A549 (cell line): Measurements from ENCODE around the gene FSD1. TPM values are rescaled to one million over a fixed set of nuclear protein-coding genes. Genes with fewer than 3 reads are reported as not detected.
A peak's percentile ranks its signal among the peaks of the same experiment; 100 is the strongest.

Experiments
- ATAC-seq, 2 experiments: fragments of 200-7000 bp in 1 of 2; fragments of >200 bp in 1 of 2; cut with Nextera tagmentation in 1 of 2; cut with Tn5 transposase in 1 of 2; 3 replicates each; pipeline versions ENCODE4 v1.8.0 to v1.9.1; 2018 to 2020; ENCODE audit warnings: mild to moderate bottlenecking in 1 of 2, moderate library complexity in 1 of 2
- CTCF ChIA-PET: fragments of 300-600 bp; sonication (Branson Sonifier 250); formaldehyde crosslinking; extraction: SDS; loops from one replicate; lab custom pipeline; 2021; ENCODE audit warnings: antibody characterized with exemption, inconsistent platforms; lab: Yijun Ruan, JAX
- POLR2A ChIA-PET: fragments of 350-600 bp; formaldehyde crosslinking; extraction: SDS; loops from one replicate; lab custom pipeline; 2021; ENCODE audit warnings: antibody characterized with exemption, inconsistent platforms; lab: Yijun Ruan, JAX
- DNase-seq, 2 experiments: peaks; one replicate each; pipeline versions ENCODE4 v3.0.0 to v3.0.0-alpha.2; 2011 to 2016; ENCODE audit warnings: low read depth in 1 of 2, low spot score in 1 of 2
- FAIRE-seq: peaks from 2 replicates; lab custom pipeline; 2011; peaks lifted over from hg19 to GRCh38; lab: Jason Lieb, UNC
- H3K27ac ChIP-seq, 2 experiments: fragments of >200 bp; sonication (Bioruptor Twin); formaldehyde crosslinking; 3 replicates each; pipeline ENCODE4 v1.5.1; 2016 to 2017
- H3K4me1 ChIP-seq: fragments of >200 bp; sonication (Bioruptor Twin); formaldehyde crosslinking; 3 replicates; pipeline ENCODE4 v1.6.1; 2016
- H3K4me2 ChIP-seq: fragments of >200 bp; sonication (Bioruptor Twin); formaldehyde crosslinking; 3 replicates; pipeline ENCODE4 v1.6.1; 2016
- H3K4me3 ChIP-seq: fragments of >200 bp; sonication (Bioruptor Twin); formaldehyde crosslinking; 3 replicates; pipeline ENCODE4 v1.5.1; 2016
- H3K9me3 ChIP-seq: fragments of >200 bp; sonication (Bioruptor Twin); formaldehyde crosslinking; 3 replicates; pipeline ENCODE4 v1.6.1; 2016
- CHD2 ChIP-seq: fragments of 150-350 bp; IDR thresholded peaks from 2 replicates; pipeline ENCODE4 v1.6.1; 2014; ENCODE audit warnings: low read length; ENCODE audit not compliant: partially characterized antibody
- EHMT2 ChIP-seq: fragments of 200-600 bp; sonication (generic); IDR thresholded peaks from 2 replicates; pipeline ENCODE4 v1.6.1; 2016; ENCODE audit warnings: antibody characterized with exemption, low read depth, mild to moderate bottlenecking, moderate library complexity
- EP300 ChIP-seq, 2 experiments: fragments of >200 bp; sonication (Bioruptor Twin); formaldehyde crosslinking; IDR thresholded peaks; 2 replicates in 1 of 2; 3 replicates in 1 of 2; pipeline ENCODE4 v1.6.1; 2016 to 2017
- FOSB ChIP-seq: fragments of 250-450 bp; sonication (Bioruptor Pico); IDR thresholded peaks from 2 replicates; pipeline ENCODE4 v1.5.0; 2020; ENCODE audit warnings: mild to moderate bottlenecking, moderate library complexity
- FOXS1 ChIP-seq: fragments of 250-450 bp; sonication (Bioruptor Pico); IDR thresholded peaks from 2 replicates; pipeline ENCODE4 v1.5.0; 2020; ENCODE audit warnings: mild to moderate bottlenecking, moderate library complexity
- GATA3 ChIP-seq: IDR thresholded peaks from 2 replicates; pipeline ENCODE4 v1.6.1; 2012; ENCODE audit warnings: borderline replicate concordance
- HDAC2 ChIP-seq: fragments of 200-600 bp; sonication (generic); IDR thresholded peaks from 2 replicates; pipeline ENCODE4 v1.6.1; 2016
- HEYL ChIP-seq: fragments of 250-450 bp; sonication (Bioruptor Pico); IDR thresholded peaks from 2 replicates; pipeline ENCODE4 v1.8.0; 2021; ENCODE audit warnings: mild to moderate bottlenecking, moderate library complexity
- KDM1A ChIP-seq: fragments of 200-600 bp; sonication (generic); IDR thresholded peaks from 2 replicates; pipeline ENCODE4 v1.6.1; 2016; ENCODE audit warnings: low read depth, mild to moderate bottlenecking
- KDM5A ChIP-seq: fragments of 200-600 bp; sonication (generic); IDR thresholded peaks from 2 replicates; pipeline ENCODE4 v1.6.1; 2016; ENCODE audit warnings: antibody characterized with exemption, mild to moderate bottlenecking
- MAX ChIP-seq: IDR thresholded peaks from 2 replicates; pipeline ENCODE4 v1.6.1; 2012
- NFE2L2 ChIP-seq: fragments of 150-350 bp; conservative IDR thresholded peaks from 2 replicates; pipeline ENCODE4 v1.6.1; 2014; ENCODE audit warnings: low read length
- NR3C1 ChIP-seq: fragments of >200 bp; sonication (Bioruptor Twin); formaldehyde crosslinking; IDR thresholded peaks from 3 replicates; pipeline ENCODE4 v1.6.1; 2017
- POLR2A ChIP-seq: IDR thresholded peaks from 2 replicates; pipeline ENCODE4 v1.6.1; 2012; ENCODE audit warnings: mild to moderate bottlenecking, low read length
- RCOR1 ChIP-seq: fragments of 150-350 bp; IDR thresholded peaks from 2 replicates; pipeline ENCODE4 v1.6.1; 2014; ENCODE audit warnings: antibody characterized with exemption, low read length, low read depth
- RFX5 ChIP-seq: fragments of 450-650 bp; IDR thresholded peaks from 2 replicates; pipeline ENCODE4 v1.7.1; 2014; ENCODE audit warnings: antibody characterized with exemption, mild to moderate bottlenecking, moderate library complexity
- SMC3 ChIP-seq: fragments of >200 bp; sonication (Bioruptor Twin); formaldehyde crosslinking; IDR thresholded peaks from 3 replicates; pipeline ENCODE4 v1.6.1; 2018; ENCODE audit warnings: inconsistent platforms
- SREBF2 ChIP-seq: fragments of 450-650 bp; IDR thresholded peaks from 2 replicates; pipeline ENCODE4 v1.6.1; 2014; ENCODE audit warnings: mild to moderate bottlenecking, moderate library complexity
- USF2 ChIP-seq: fragments of 450-650 bp; IDR thresholded peaks from 2 replicates; pipeline ENCODE4 v1.6.1; 2014; ENCODE audit warnings: antibody characterized with exemption
- ZC3H11A ChIP-seq: fragments of 450-650 bp; IDR thresholded peaks from 2 replicates; pipeline ENCODE4 v1.6.1; 2014; ENCODE audit warnings: antibody characterized with exemption, mild to moderate bottlenecking
- ZFP36 ChIP-seq: fragments of 450-650 bp; IDR thresholded peaks from 2 replicates; pipeline ENCODE4 v1.6.1; 2014; ENCODE audit warnings: borderline replicate concordance; ENCODE audit not compliant: partially characterized antibody
- ZNF302 ChIP-seq: fragments of 250-450 bp; sonication (Bioruptor Pico); IDR thresholded peaks from 2 replicates; pipeline ENCODE4 v1.9.0; 2021; ENCODE audit warnings: inconsistent platforms, mild to moderate bottlenecking, moderate library complexity
- WGBS: methylation state at CpG from one replicate; pipeline ENCODE4 v1.1.6; 2017; ENCODE audit errors: missing lambda C conversion rate; 5-methylcytosine and 5-hydroxymethylcytosine counted together
- polyA plus RNA-seq, 4 experiments: library from polyadenylated mRNA; depleted of rRNA in 3 of 4; stranded (reverse); fragments of >200 nt; fragmentation: RNase III in 1 of 4; extraction: RNeasy Plus Mini Kit Qiagen cat#74134 plus additional on column Dnase treatment in 1 of 4; gene quantifications; 2 replicates in 3 of 4; 3 replicates in 1 of 4; pipeline ENCODE4 v1.2.3, GENCODE V29; 2011 to 2017
- TF ChIP-seq, protein P1 (sequence below): fragments of 200-600 bp; sonication (generic); IDR thresholded peaks from 2 replicates; pipeline ENCODE4 v1.6.1; 2016; ENCODE audit warnings: antibody characterized with exemption, mild to moderate bottlenecking, moderate library complexity
- TF ChIP-seq, protein P2 (sequence below): fragments of 250-450 bp; sonication (Bioruptor Pico); IDR thresholded peaks from 2 replicates; pipeline ENCODE4 v1.5.0; 2021; ENCODE audit warnings: mild to moderate bottlenecking, moderate library complexity, borderline replicate concordance

FSD1 gene
- polyA plus RNA-seq, 2 of the 4 experiments (the other 2 are of a cell fraction), result 3.5 to 13.2 TPM

DNA sequence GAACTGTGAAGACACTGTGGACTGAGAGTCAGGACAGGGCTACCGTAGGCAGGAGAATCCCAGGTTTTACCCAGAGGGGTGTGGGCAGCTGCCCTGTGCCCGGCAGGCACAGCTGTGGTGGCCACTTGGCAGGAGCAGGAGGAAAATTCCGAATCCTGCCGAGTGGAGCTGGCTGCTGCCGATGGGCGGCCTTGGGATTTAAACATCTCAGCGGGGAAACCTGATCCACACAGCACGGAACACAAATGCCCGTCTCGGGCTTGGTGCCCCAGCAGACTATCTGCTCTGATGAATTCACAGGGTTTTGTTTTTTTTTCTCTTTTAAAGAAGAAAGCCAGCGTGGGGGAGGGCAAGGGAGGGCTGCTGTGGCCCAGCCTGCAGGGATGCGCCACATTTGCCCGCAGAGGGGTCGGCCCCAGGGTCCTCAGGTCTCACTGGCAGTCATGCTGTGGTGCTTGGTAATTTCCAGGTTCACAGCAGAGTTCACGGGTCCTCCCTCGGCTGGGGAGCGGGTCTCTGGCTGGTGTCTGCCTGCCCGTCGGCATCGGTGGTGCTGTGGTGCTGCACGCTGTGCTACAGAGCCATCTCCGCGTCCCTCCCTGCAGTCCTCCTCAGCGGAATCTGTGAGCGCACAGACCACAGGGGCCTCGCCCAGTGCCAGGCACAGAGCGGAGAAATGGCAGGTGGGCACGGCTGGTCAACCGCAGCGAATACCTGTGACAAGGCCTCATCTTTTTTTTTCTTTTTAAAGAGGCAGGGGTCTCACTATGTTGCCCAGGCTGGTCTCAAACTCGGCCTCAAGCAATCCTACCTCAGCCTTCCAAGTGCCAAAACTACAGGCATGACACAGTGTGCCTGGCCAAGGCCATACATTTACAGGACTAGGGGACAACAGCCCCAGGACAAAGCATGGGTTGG lies 67.1 kb downstream of the FSD1 start:
- ATAC-seq (no peak), FAIRE-seq (no peak), DNase-seq (no peak)
- 91% methylated on average over 27 of the region's 31 CpGs for WGBS
- CTCF ChIA-PET, result interaction anchor here (1.0 to 2.4 kb wide), 4 partner anchors 8 to 29 kb away, joined by 6 to 10 read pairs (median 7); partner anchors contain the start of gene SH3GL1
- Histone ChIP-seq H3K4me1 (peaks cover 47% of the 10 kb centered on the region), H3K4me2 (no peak overlapping the region), H3K27ac (peak overlapping the region in 1 of 2 experiments; percentile 99; a peak in 2 of 6 replicates)
- TF ChIP-seq HEYL (CRISPR knock-in tag) (no peak), NFE2L2 (no peak), KDM1A (no peak), RCOR1 (no peak), USF2 (no peak), ZFP36 (no peak), SMC3 (no peak), ZNF302 (CRISPR knock-in tag) (no peak), FOSB (CRISPR knock-in tag) (no peak), CHD2 (no peak)
- TF ChIP-seq, protein P1, sequence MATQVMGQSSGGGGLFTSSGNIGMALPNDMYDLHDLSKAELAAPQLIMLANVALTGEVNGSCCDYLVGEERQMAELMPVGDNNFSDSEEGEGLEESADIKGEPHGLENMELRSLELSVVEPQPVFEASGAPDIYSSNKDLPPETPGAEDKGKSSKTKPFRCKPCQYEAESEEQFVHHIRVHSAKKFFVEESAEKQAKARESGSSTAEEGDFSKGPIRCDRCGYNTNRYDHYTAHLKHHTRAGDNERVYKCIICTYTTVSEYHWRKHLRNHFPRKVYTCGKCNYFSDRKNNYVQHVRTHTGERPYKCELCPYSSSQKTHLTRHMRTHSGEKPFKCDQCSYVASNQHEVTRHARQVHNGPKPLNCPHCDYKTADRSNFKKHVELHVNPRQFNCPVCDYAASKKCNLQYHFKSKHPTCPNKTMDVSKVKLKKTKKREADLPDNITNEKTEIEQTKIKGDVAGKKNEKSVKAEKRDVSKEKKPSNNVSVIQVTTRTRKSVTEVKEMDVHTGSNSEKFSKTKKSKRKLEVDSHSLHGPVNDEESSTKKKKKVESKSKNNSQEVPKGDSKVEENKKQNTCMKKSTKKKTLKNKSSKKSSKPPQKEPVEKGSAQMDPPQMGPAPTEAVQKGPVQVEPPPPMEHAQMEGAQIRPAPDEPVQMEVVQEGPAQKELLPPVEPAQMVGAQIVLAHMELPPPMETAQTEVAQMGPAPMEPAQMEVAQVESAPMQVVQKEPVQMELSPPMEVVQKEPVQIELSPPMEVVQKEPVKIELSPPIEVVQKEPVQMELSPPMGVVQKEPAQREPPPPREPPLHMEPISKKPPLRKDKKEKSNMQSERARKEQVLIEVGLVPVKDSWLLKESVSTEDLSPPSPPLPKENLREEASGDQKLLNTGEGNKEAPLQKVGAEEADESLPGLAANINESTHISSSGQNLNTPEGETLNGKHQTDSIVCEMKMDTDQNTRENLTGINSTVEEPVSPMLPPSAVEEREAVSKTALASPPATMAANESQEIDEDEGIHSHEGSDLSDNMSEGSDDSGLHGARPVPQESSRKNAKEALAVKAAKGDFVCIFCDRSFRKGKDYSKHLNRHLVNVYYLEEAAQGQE, result no peak
- TF ChIP-seq, all 56 proteins: peak for 0
- POLR2A ChIA-PET, result no interaction called here
- no peaks in the 10 kb centered on the region for H3K9me3 ChIP-seq
- H3K4me3 ChIP-seq, result no peak overlapping the region

- FAIRE-seq (no peak), DNase-seq (no peak), ATAC-seq (no peak)
- CTCF ChIA-PET, result interaction anchor here (1.0 to 2.0 kb wide), 3 partner anchors 9 to 28 kb away, joined by 6 to 8 read pairs (median 6); partner anchors contain the start of gene SH3GL1
- Histone ChIP-seq H3K27ac (peak overlapping the region in 1 of 2 experiments; percentile 99; a peak in 3 of 6 replicates), H3K4me2 (no peak overlapping the region), H3K9me3 (no peaks in the 10 kb centered on the region), H3K4me1 (peaks cover 56% of the 10 kb centered on the region), H3K4me3 (no peak overlapping the region)
- 87% methylated on average over 10 of the region's 22 CpGs for WGBS
- POLR2A ChIA-PET, result no interaction called here
- TF ChIP-seq NFE2L2, result no peak
- no peak for TF ChIP-seq HDAC2
- no peak for TF ChIP-seq RFX5
- no peak for TF ChIP-seq MAX
- TF ChIP-seq GATA3, result no peak
- TF ChIP-seq, protein P1, result no peak
- no peak for TF ChIP-seq EP300 (IDR thresholded peaks at IDR 0.05)
- no peak for TF ChIP-seq POLR2A
- no peak for TF ChIP-seq KDM5A
- no peak for TF ChIP-seq FOSB (CRISPR knock-in tag)
- TF ChIP-seq SREBF2, result no peak
- TF ChIP-seq ZC3H11A, result no peak
- TF ChIP-seq NR3C1, result no peak
- no peak for TF ChIP-seq FOXS1 (CRISPR knock-in tag)
- TF ChIP-seq, protein P2, sequence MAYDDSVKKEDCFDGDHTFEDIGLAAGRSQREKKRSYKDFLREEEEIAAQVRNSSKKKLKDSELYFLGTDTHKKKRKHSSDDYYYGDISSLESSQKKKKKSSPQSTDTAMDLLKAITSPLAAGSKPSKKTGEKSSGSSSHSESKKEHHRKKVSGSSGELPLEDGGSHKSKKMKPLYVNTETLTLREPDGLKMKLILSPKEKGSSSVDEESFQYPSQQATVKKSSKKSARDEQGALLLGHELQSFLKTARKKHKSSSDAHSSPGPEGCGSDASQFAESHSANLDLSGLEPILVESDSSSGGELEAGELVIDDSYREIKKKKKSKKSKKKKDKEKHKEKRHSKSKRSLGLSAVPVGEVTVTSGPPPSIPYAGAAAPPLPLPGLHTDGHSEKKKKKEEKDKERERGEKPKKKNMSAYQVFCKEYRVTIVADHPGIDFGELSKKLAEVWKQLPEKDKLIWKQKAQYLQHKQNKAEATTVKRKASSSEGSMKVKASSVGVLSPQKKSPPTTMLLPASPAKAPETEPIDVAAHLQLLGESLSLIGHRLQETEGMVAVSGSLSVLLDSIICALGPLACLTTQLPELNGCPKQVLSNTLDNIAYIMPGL (CRISPR knock-in tag), result no peak
- TF ChIP-seq EHMT2, result no peak
These were observed 68.0 kb downstream of the FSD1 start for GRCh38 chr19:4372165-4373012.
